NCI-H1436 (cell line): ENCODE results near the gene POLR2F.
"Not testable (repeated sequence)": the region's sequence is repeated elsewhere in the genome, so short reads cannot be mapped to it uniquely, and the experiment has no call there.

Experiments used
- DNase-seq: peaks from one replicate; lab custom pipeline; 2025; lab: John Stamatoyannopoulos, UW

The POLR2F gene

DNA sequence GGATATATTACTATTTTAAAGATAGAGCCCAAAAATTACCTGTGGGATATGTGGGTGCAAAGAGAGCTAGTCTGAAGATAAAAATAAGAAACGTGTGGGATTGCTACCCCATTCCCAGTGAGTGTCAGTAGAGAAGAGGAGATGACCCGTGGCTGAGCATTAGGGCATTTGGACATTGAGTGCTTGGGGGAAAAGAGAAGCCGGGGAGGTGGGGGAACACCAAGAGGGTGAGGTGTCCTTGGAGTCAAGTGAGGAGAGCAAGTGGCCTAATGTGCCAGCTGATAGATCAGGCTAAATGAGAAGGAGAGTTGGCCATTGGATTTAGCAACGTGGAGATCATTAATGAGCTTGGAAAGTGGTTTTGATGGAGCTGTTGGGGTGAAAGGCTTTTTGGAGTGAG lies 1.2 kb downstream of the POLR2F start:
- no peak for DNase-seq

- DNase-seq, result not testable (repeated sequence)
Measured at GRCh38 chr22:37955825-37956397, 2.4 kb downstream of the POLR2F start.

DNA sequence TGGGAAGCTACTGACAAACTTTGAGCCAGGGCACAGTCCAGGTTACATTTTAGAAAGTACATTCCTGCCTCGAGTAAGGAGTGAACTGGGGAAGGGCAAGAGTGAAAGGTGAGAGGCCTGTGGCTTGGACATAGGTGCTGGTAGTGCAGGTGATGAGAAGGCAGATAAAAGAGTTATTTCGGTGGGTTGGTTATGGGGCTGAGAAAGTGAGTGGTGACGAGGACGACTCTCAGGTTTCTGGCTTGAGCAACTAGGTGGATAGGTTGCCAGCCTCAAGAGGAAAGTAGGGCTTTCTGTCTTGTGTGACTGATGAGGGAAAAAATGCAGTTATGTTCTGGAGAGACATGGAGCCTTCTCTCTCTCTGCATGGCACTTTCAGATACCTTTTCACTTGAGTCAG lies 3.7 kb downstream of the POLR2F start:
- no peak for DNase-seq

- no peak for DNase-seq
Measured at GRCh38 chr22:37959231-37959825, 5.8 kb downstream of the POLR2F start.

DNA sequence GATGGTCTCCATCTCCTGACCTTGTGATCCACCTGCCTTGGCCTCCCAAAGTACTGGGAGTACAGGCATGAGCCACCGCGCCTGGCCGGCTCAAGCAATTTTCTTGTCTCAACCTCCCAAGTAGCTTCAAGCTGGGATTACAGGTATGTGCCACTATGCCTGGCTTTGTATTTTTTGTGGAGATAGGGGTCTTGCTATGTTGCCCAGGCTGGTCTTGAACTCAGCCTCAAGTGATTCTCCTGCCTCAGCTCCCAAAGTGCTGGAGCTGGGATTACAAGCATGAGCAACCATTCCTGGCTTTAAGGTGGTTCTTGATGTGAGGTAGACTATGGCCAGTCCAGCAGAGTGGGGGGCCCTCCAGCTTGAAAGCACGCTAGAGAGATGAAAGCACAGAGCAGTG lies 7.6 kb downstream of the POLR2F start:
- DNase-seq, result no peak

- no peak for DNase-seq
Measured at GRCh38 chr22:37965940-37966664, 12.6 kb downstream of the POLR2F start.

- DNase-seq, result no peak
Measured at GRCh38 chr22:37967147-37967546, 13.6 kb downstream of the POLR2F start.

GRCh38 chr22:37967637-37968451 lies 14.3 kb downstream of the POLR2F start:
- peak; percentile 10 for DNase-seq

- no peak for DNase-seq
Measured at GRCh38 chr22:37968452-37969251, 15.2 kb downstream of the POLR2F start.

DNA sequence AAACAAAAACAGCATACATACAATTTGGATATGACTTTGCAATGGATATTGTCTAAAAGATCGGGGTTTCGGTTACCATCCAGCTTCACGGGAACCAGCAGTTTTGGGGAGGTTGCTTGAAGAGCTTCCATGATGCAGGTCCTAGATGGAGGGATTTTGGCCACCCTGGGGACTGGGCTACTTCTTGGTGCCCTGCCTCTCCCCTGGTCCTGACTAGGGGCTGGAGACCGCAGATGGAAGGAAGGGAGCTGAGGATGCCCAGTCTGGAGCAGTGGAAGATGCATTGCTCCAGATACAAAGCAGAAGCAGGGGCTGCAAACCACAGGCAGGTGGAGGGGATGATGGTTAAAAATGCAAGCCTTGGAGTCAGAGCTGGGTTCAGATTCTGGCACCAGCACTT lies 17.4 kb downstream of the POLR2F start:
- DNase-seq, result no peak

- DNase-seq, result no peak
Measured at GRCh38 chr22:37971475-37972434, 18.3 kb downstream of the POLR2F start.

DNA sequence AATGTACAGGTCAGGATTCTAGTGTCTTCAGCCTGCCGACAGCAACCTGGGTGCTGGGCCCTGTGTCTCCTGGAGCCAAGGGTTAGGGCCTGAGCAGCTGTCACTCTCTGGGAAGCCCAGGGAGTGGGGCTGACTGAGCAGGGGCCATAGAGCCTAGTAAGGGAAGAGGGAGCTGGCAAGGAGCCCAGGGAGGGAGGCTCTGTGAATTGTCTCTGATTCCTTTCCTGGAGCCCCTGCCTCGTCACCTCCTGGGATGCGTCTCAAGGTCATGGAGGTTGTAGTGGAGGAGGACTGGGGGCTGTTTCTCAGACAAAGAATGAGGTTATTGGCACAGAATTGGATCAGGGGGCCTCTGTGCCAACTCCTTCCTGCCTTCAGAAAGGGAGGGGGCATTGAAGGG lies 19.0 kb downstream of the POLR2F start:
- no peak for DNase-seq

- DNase-seq, result no peak
Measured at GRCh38 chr22:37973271-37974170, 20.0 kb downstream of the POLR2F start.

DNA sequence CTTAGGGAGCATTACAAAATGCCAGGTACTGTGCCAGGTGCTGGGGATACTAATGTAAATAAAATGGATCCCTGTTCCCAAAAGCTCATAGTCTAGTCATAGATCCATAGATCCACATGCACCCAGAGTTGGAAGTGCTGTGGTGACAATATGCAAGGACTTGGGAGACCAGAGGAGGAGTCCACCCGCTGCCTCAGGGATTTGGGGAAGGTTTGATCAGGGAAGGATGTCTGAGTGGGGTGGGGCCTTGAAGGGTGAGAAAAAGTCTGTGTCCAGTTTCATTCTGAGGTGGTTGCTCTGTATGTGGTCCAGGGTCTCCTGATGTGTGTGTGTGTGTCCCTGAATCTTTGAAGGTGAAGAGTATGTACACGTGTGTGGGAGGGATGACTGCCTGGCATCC lies 21.7 kb downstream of the POLR2F start:
- DNase-seq, result no peak

DNA sequence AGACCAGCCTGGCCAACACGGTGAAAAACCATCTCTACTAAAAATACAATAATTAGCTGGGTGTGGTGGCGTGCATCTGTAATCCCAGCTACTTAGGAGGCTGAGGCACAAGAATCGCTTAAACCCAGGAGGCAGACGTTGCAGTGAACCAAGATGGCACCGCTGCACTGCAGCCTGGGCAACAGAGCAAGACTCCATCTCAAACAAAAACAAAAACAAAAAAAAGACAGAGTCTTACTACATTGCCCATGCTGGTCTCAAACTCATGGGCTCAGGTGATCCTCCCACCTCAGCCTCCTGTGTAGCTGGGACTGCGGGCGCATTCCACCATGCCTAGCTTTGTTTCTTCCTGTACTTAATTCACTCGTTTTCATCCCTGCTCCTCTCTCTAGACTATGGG lies 22.5 kb downstream of the POLR2F start:
- not testable (repeated sequence) for DNase-seq

DNA sequence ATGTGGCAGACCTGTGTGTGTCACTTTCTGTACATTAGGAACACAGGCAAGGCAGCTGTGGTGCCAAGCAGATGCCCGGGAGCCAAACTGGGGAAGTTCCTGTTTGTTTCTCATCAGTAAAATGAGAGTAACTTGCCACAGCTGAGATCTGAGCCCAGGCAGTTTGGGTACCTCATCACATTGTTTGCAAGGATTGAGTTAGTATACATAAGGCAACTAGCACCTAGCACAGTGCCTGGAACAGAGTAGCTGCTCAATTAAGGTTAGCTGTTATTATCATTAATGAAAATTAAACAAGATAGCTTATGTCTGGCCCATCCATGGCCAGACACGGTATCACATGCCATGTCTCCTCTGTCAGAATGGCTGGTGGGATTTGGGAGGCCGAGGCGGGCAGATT lies 23.0 kb downstream of the POLR2F start:
- DNase-seq, result no peak

- DNase-seq, result no peak
Measured at GRCh38 chr22:37979782-37980181, 26.3 kb downstream of the POLR2F start.

DNA sequence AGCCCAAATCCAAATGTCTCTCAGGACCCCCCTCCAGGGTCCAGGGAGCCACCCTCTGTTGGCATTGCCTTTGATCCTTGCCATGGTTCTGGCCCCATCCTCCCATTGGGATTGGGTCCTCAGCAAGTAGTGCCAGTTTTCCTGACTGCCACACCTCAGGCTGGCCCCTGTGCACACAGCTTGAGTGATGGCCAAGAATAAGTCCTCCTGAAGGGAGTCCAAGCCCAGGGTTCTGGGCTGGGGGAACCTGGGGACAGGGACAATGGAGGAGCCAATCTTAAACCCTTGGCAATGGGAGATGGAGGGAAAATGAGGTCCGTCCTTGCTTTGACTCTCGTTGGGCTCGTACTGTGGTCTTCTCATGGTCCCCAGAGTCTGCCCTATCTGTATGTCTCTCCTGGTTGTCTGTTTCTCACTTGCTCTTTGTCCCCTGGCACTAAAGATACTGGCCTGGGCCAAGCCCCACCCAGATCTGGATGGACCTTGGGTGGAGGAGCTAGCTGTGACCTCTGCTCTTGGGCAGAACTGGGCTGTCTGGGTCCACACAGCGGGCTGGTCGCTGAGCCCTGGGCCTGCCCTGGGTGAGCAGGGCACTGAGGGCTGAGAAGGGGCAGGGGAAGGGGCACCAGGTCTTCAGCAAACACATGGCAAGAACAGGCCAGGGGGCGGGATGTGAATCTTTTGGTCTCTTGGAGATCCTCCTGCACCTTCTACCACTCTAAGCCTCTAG lies 27.9 kb downstream of the POLR2F start:
- DNase-seq, result no peak
